H1 (cell line): ENCODE data around the gene COL4A3. TPM values are rescaled to one million over a fixed set of nuclear protein-coding genes. Genes with fewer than 3 reads are reported as not detected.

ENCODE experiments used
- CTCF ChIA-PET: fragments of 300-600 bp; sonication (Branson Sonifier 250); formaldehyde crosslinking; loops from one replicate; lab custom pipeline; 2021; ENCODE audit not compliant: partially characterized antibody; lab: Charles Lee
- POLR2A ChIA-PET: fragments of 300-600 bp; sonication (Branson Sonifier 250); formaldehyde crosslinking; loops from one replicate; lab custom pipeline; 2021; ENCODE audit warnings: inconsistent platforms; ENCODE audit not compliant: partially characterized antibody; lab: Charles Lee
- DNase-seq, 2 experiments: peaks; one replicate each; pipeline versions ENCODE4 v3.0.0 to v3.0.0-alpha.2; 2010 to 2022; ENCODE audit warnings: low spot score in 2 of 2, low read depth in 1 of 2, mixed read lengths in 1 of 2
- FAIRE-seq: peaks from 2 replicates; lab custom pipeline; 2011; peaks lifted over from hg19 to GRCh38; lab: Jason Lieb, UNC
- H2AFZ ChIP-seq: 2 replicates; pipeline ENCODE4 v1.8.1; 2012; ENCODE audit warnings: low read length, inconsistent platforms
- H2AK5ac ChIP-seq: 2 replicates; pipeline ENCODE4 v1.6.1; 2013; ENCODE audit warnings: low read depth, low read length
- H2BK120ac ChIP-seq: replicated peaks from 2 replicates; pipeline ENCODE3; 2013; ENCODE audit warnings: low read depth, low read length, inconsistent platforms
- H2BK12ac ChIP-seq: 2 replicates; pipeline ENCODE4 v1.6.1; 2013; ENCODE audit warnings: low read depth, low read length
- H2BK15ac ChIP-seq: 2 replicates; pipeline ENCODE4 v1.6.1; 2013; ENCODE audit warnings: low read length
- H2BK20ac ChIP-seq: 2 replicates; pipeline ENCODE4 v1.6.1; 2013; ENCODE audit warnings: low read length
- H2BK5ac ChIP-seq: 2 replicates; pipeline ENCODE4 v1.6.1; 2013; ENCODE audit warnings: low read depth, low read length
- H3K14ac ChIP-seq: 2 replicates; pipeline ENCODE4 v1.6.1; 2013; ENCODE audit warnings: inconsistent platforms; ENCODE audit not compliant: insufficient read length
- H3K18ac ChIP-seq: 2 replicates; pipeline ENCODE4 v1.6.1; 2013; ENCODE audit warnings: low read length; ENCODE audit errors: extremely low read depth
- H3K23ac ChIP-seq: 2 replicates; pipeline ENCODE4 v1.6.1; 2013; ENCODE audit warnings: inconsistent platforms; ENCODE audit not compliant: insufficient read length
- H3K23me2 ChIP-seq: 2 replicates; pipeline ENCODE4 v1.6.1; 2013; ENCODE audit warnings: low read depth, low read length
- H3K27ac ChIP-seq: 2 replicates; pipeline ENCODE4 v1.6.1; 2011; ENCODE audit warnings: low read depth, low read length, inconsistent platforms
- H3K27me3 ChIP-seq, 4 experiments: replicated peaks in 1 of 4; 1 replicate in 1 of 4; 2 replicates in 3 of 4; pipeline versions ENCODE4 v1.6.1 to v1.8.1; 2011 to 2013; ENCODE audit warnings: low read length in 3 of 4, mild to moderate bottlenecking in 3 of 4, inconsistent platforms in 2 of 4, mixed read lengths in 2 of 4, moderate library complexity in 1 of 4; ENCODE audit not compliant: control insufficient read depth in 3 of 4, insufficient read depth in 3 of 4; ENCODE audit errors: extremely low read depth in 1 of 4
- H3K36me3 ChIP-seq, 4 experiments: 2 replicates each; pipeline versions ENCODE4 v1.6.1 to v1.8.1; 2011 to 2013; ENCODE audit warnings: mild to moderate bottlenecking in 4 of 4, low read length in 3 of 4, moderate library complexity in 2 of 4, control low read depth in 1 of 4, inconsistent platforms in 1 of 4; ENCODE audit not compliant: insufficient read depth in 4 of 4, control insufficient read depth in 2 of 4
- H3K4ac ChIP-seq: replicated peaks from 2 replicates; pipeline ENCODE3; 2013; ENCODE audit warnings: low read length, low read depth, mixed read lengths, inconsistent platforms; ENCODE audit not compliant: insufficient read length
- H3K4me1 ChIP-seq, 4 experiments: replicated peaks in 1 of 4; 1 replicate in 1 of 4; 2 replicates in 3 of 4; pipeline versions ENCODE4 v1.6.1 to v1.8.1; 2011 to 2013; ENCODE audit warnings: low read length in 3 of 4, inconsistent platforms in 2 of 4, mixed read lengths in 1 of 4; ENCODE audit not compliant: insufficient read depth in 4 of 4, control insufficient read depth in 3 of 4
- H3K4me2 ChIP-seq, 2 experiments: 2 replicates each; pipeline versions ENCODE4 v1.6.1 to v1.8.1; 2011 to 2013; ENCODE audit warnings: low read depth in 2 of 2, low read length in 2 of 2, control low read depth in 1 of 2, inconsistent platforms in 1 of 2, mild to moderate bottlenecking in 1 of 2; ENCODE audit not compliant: insufficient read depth in 1 of 2
- H3K4me3 ChIP-seq, 4 experiments: fragments of 200-600, 300-600 bp in 1 of 4; sonication (generic), shearing (Covaris generic), sonication (Bioruptor Twin) in 1 of 4; 2 replicates each; pipeline versions ENCODE4 v1.5.1 to v1.8.1; 2011 to 2016; ENCODE audit warnings: low read length in 4 of 4, low read depth in 3 of 4, control low read depth in 2 of 4, inconsistent platforms in 2 of 4, mild to moderate bottlenecking in 2 of 4, mixed read lengths in 1 of 4, moderate library complexity in 1 of 4; ENCODE audit not compliant: insufficient read depth in 2 of 4; ENCODE audit errors: extremely low read depth in 1 of 4
- H3K56ac ChIP-seq: replicated peaks from 2 replicates; pipeline ENCODE3; 2013; ENCODE audit warnings: low read depth, mild to moderate bottlenecking, mixed read lengths, low read length, inconsistent platforms; ENCODE audit not compliant: insufficient read length
- H3K79me1 ChIP-seq: 2 replicates; pipeline ENCODE4 v1.6.1; 2013; ENCODE audit warnings: low read depth, low read length, control low read depth
- H3K79me2 ChIP-seq, 2 experiments: 2 replicates each; pipeline versions ENCODE4 v1.6.1 to v1.8.1; 2012 to 2013; ENCODE audit warnings: low read length in 2 of 2, mild to moderate bottlenecking in 2 of 2, inconsistent platforms in 1 of 2; ENCODE audit not compliant: insufficient read depth in 2 of 2, control insufficient read depth in 1 of 2
- H3K9ac ChIP-seq, 4 experiments: replicated peaks in 1 of 4; 1 replicate in 1 of 4; 2 replicates in 3 of 4; pipeline versions ENCODE4 v1.6.1 to v1.8.1; 2011 to 2013; ENCODE audit warnings: low read depth in 3 of 4, low read length in 3 of 4, control low read depth in 2 of 4, mild to moderate bottlenecking in 2 of 4, moderate library complexity in 2 of 4, inconsistent platforms in 1 of 4; ENCODE audit errors: extremely low read depth in 1 of 4
- H3K9me3 ChIP-seq, 2 experiments: 2 replicates each; pipeline versions ENCODE4 v1.6.1 to v1.8.1; 2012 to 2013; ENCODE audit warnings: mild to moderate bottlenecking in 2 of 2, moderate library complexity in 2 of 2, control low read depth in 1 of 2, inconsistent platforms in 1 of 2, low read depth in 1 of 2, low read length in 1 of 2, mixed read lengths in 1 of 2; ENCODE audit not compliant: insufficient read depth in 2 of 2
- H4K20me1 ChIP-seq, 2 experiments: replicated peaks in 1 of 2; 2 replicates each; pipeline versions ENCODE3 to v1.8.1; 2011 to 2013; ENCODE audit warnings: inconsistent platforms in 2 of 2, low read length in 2 of 2, mild to moderate bottlenecking in 1 of 2; ENCODE audit not compliant: insufficient read depth in 2 of 2, control insufficient read depth in 1 of 2
- H4K5ac ChIP-seq: 2 replicates; pipeline ENCODE4 v1.6.1; 2013; ENCODE audit warnings: low read length, low read depth, mixed read lengths, inconsistent platforms; ENCODE audit not compliant: insufficient read length
- H4K8ac ChIP-seq: 2 replicates; pipeline ENCODE4 v1.8.0; 2013; ENCODE audit warnings: mild to moderate bottlenecking, moderate library complexity, low read length, inconsistent platforms; ENCODE audit not compliant: insufficient read depth; ENCODE audit errors: extremely low read depth
- H4K91ac ChIP-seq: replicated peaks from 2 replicates; pipeline ENCODE3; 2013; ENCODE audit warnings: low read length, mixed read lengths, inconsistent platforms; ENCODE audit not compliant: insufficient read length
- ASH2L ChIP-seq: fragments of 200-600, 300-600 bp; sonication (generic); IDR thresholded peaks from one replicate; pipeline ENCODE4 v1.7.1; 2017; ENCODE audit warnings: low read length
- ATF3 ChIP-seq: IDR thresholded peaks from 2 replicates; pipeline ENCODE4 v1.6.1; 2011; ENCODE audit warnings: low read depth, mild to moderate bottlenecking, low read length; ENCODE audit not compliant: insufficient read depth
- EGR1 ChIP-seq: IDR thresholded peaks from 2 replicates; pipeline ENCODE4 v1.6.1; 2011; ENCODE audit warnings: low read depth, low read length, borderline replicate concordance
- SIRT6 ChIP-seq: IDR thresholded peaks from one replicate; pipeline ENCODE4 v1.7.1; 2012; ENCODE audit warnings: low read length, inconsistent platforms
- WGBS, 2 experiments: shearing (Covaris generic) in 1 of 2; methylation state at CpG; one replicate each; pipeline versions ENCODE4 v1.1.6 to v1.1.7; 2013 to 2015; ENCODE audit warnings: low lambda C conversion rate in 2 of 2, mixed read lengths in 2 of 2, inconsistent platforms in 1 of 2, low coverage in 1 of 2, missing lambda C conversion rate in 1 of 2; ENCODE audit not compliant: insufficient replicate concordance in 2 of 2, insufficient coverage in 1 of 2, insufficient read length in 1 of 2; ENCODE audit errors: extremely low coverage in 1 of 2, missing lambda C conversion rate in 1 of 2; 5-methylcytosine and 5-hydroxymethylcytosine counted together
- polyA plus RNA-seq, 7 experiments: library from polyadenylated mRNA; depleted of rRNA in 3 of 7; stranded (reverse) in 5 of 7; unstranded in 2 of 7; fragments of >200 nt in 5 of 7; fragments of 200-250 nt in 2 of 7; gene quantifications; 1 replicate in 5 of 7; 2 replicates in 1 of 7; 4 replicates in 1 of 7; pipeline versions ENCODE4 v1.2.1 to v1.2.3, GENCODE V29; 2011 to 2013; ENCODE audit warnings: missing spikeins in 2 of 7, mixed read lengths in 2 of 7
- total RNA-seq: library from RNA; stranded (reverse); fragmentation: NEBNext Ultra II Directional; extraction: Animal tissue kit (Norgen Biotek cat#: 25700); gene quantifications from 2 replicates; pipeline ENCODE4 v1.2.1, GENCODE V29; 2021
- TF ChIP-seq, protein P1 (sequence below), 3 experiments: IDR thresholded peaks; 1 replicate in 2 of 3; 2 replicates in 1 of 3; pipeline versions ENCODE4 v1.5.1 to v1.6.1; 2011; ENCODE audit warnings: low read length in 3 of 3, mild to moderate bottlenecking in 3 of 3, inconsistent platforms in 2 of 3, low read depth in 1 of 3, moderate library complexity in 1 of 3; ENCODE audit not compliant: insufficient read depth in 1 of 3; ENCODE audit errors: control extremely low read depth in 1 of 3

COL4A3 gene
- total and polyA plus RNA-seq, 2 of the 8 experiments (the other 6 are each of a cell fraction or from before 2014, with no cell fraction given): 0.12 to 0.17 TPM

- DNase-seq (no peak), FAIRE-seq (no peak)
- Histone ChIP-seq H3K27ac (no peak overlapping the region), H2BK120ac (no peak overlapping the region), H2BK15ac (no peak overlapping the region), H3K23ac (no peak overlapping the region), H2AFZ (no peak overlapping the region), H2BK12ac (no peak overlapping the region), H4K8ac (no peak overlapping the region), H3K79me1 (no peaks in the 10 kb centered on the region), H3K18ac (no peak overlapping the region), H2BK5ac (no peak overlapping the region), H4K5ac (no peak overlapping the region), H2AK5ac (no peak overlapping the region), H3K4ac (no peak overlapping the region), H3K36me3 (no peaks in the 10 kb centered on the region), H3K9me3 (0 out of 4 replicates have a peak, but pooled peaks cover 0 to 4% of the 10 kb centered on the region in 2 experiments)
- ChIA-PET CTCF (interaction anchor here (0.5 to 5.7 kb wide), 5 partner anchors 21 to 84 kb away, joined by 3 to 27 read pairs (median 3); no protein-coding TSS in a partner anchor), POLR2A (no interaction called here)
- 86% methylated on average over 4 of the region's 4 CpGs; no CpG with 5 or more reads in 1 of the 2 experiments for WGBS, 2 experiments
- TF ChIP-seq ASH2L (no peak), ATF3 (no peak), EGR1 (no peak), SIRT6 (no peak)
- TF ChIP-seq, protein P1, sequence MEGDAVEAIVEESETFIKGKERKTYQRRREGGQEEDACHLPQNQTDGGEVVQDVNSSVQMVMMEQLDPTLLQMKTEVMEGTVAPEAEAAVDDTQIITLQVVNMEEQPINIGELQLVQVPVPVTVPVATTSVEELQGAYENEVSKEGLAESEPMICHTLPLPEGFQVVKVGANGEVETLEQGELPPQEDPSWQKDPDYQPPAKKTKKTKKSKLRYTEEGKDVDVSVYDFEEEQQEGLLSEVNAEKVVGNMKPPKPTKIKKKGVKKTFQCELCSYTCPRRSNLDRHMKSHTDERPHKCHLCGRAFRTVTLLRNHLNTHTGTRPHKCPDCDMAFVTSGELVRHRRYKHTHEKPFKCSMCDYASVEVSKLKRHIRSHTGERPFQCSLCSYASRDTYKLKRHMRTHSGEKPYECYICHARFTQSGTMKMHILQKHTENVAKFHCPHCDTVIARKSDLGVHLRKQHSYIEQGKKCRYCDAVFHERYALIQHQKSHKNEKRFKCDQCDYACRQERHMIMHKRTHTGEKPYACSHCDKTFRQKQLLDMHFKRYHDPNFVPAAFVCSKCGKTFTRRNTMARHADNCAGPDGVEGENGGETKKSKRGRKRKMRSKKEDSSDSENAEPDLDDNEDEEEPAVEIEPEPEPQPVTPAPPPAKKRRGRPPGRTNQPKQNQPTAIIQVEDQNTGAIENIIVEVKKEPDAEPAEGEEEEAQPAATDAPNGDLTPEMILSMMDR (IDR thresholded peaks at IDR 0.05; ENCODE audit: control extremely low read depth in 1 of 3, insufficient read depth in 1 of 3, low read depth in 1 of 3, low read length in 3 of 3): no peak
- TF ChIP-seq, all 59 proteins: peak for 0
- no peaks in the 10 kb centered on the region for H3K4me1 ChIP-seq
- H4K91ac ChIP-seq: no peak overlapping the region
- no peak overlapping the region for H3K9ac ChIP-seq
- H3K14ac ChIP-seq: no peak overlapping the region
- H2BK20ac ChIP-seq: no peak overlapping the region
- H4K20me1 ChIP-seq: no peaks in the 10 kb centered on the region
- H3K4me2 ChIP-seq: no peak overlapping the region
- no peaks in the 10 kb centered on the region for H3K23me2 ChIP-seq
- no peak overlapping the region for H3K56ac ChIP-seq
- H3K27me3 ChIP-seq: no peaks in the 10 kb centered on the region
- H3K4me3 ChIP-seq: no peak overlapping the region
- no peaks in the 10 kb centered on the region for H3K79me2 ChIP-seq
Measured at GRCh38 chr2:227153758-227154486, 10.5 kb upstream of the COL4A3 start.
